H1 (cell line): ENCODE measurements around the gene TBC1D2B. TPM values are rescaled to one million over a fixed set of nuclear protein-coding genes. Genes with fewer than 3 reads are reported as not detected.
"Not testable (repeated sequence)": the region's sequence is repeated elsewhere in the genome, so short reads cannot be mapped to it uniquely, and the experiment has no call there.

Experiments used
- CTCF ChIA-PET: fragments of 300-600 bp; sonication (Branson Sonifier 250); formaldehyde crosslinking; loops from one replicate; lab custom pipeline; 2021; ENCODE audit not compliant: partially characterized antibody; lab: Charles Lee
- POLR2A ChIA-PET: fragments of 300-600 bp; sonication (Branson Sonifier 250); formaldehyde crosslinking; loops from one replicate; lab custom pipeline; 2021; ENCODE audit warnings: inconsistent platforms; ENCODE audit not compliant: partially characterized antibody; lab: Charles Lee
- DNase-seq, 2 experiments: peaks; one replicate each; pipeline versions ENCODE4 v3.0.0 to v3.0.0-alpha.2; 2010 to 2022; ENCODE audit warnings: low spot score in 2 of 2, low read depth in 1 of 2, mixed read lengths in 1 of 2
- FAIRE-seq: peaks from 2 replicates; lab custom pipeline; 2011; peaks lifted over from hg19 to GRCh38; lab: Jason Lieb, UNC
- H2AFZ ChIP-seq: 2 replicates; pipeline ENCODE4 v1.8.1; 2012; ENCODE audit warnings: low read length, inconsistent platforms
- H2AK5ac ChIP-seq: 2 replicates; pipeline ENCODE4 v1.6.1; 2013; ENCODE audit warnings: low read depth, low read length
- H2BK120ac ChIP-seq: replicated peaks from 2 replicates; pipeline ENCODE3; 2013; ENCODE audit warnings: low read depth, low read length, inconsistent platforms
- H2BK12ac ChIP-seq: 2 replicates; pipeline ENCODE4 v1.6.1; 2013; ENCODE audit warnings: low read depth, low read length
- H2BK15ac ChIP-seq: 2 replicates; pipeline ENCODE4 v1.6.1; 2013; ENCODE audit warnings: low read length
- H2BK20ac ChIP-seq: 2 replicates; pipeline ENCODE4 v1.6.1; 2013; ENCODE audit warnings: low read length
- H2BK5ac ChIP-seq: 2 replicates; pipeline ENCODE4 v1.6.1; 2013; ENCODE audit warnings: low read depth, low read length
- H3K14ac ChIP-seq: 2 replicates; pipeline ENCODE4 v1.6.1; 2013; ENCODE audit warnings: inconsistent platforms; ENCODE audit not compliant: insufficient read length
- H3K18ac ChIP-seq: 2 replicates; pipeline ENCODE4 v1.6.1; 2013; ENCODE audit warnings: low read length; ENCODE audit errors: extremely low read depth
- H3K23ac ChIP-seq: 2 replicates; pipeline ENCODE4 v1.6.1; 2013; ENCODE audit warnings: inconsistent platforms; ENCODE audit not compliant: insufficient read length
- H3K23me2 ChIP-seq: 2 replicates; pipeline ENCODE4 v1.6.1; 2013; ENCODE audit warnings: low read depth, low read length
- H3K27ac ChIP-seq: 2 replicates; pipeline ENCODE4 v1.6.1; 2011; ENCODE audit warnings: low read depth, low read length, inconsistent platforms
- H3K27me3 ChIP-seq, 4 experiments: replicated peaks in 1 of 4; 1 replicate in 1 of 4; 2 replicates in 3 of 4; pipeline versions ENCODE4 v1.6.1 to v1.8.1; 2011 to 2013; ENCODE audit warnings: low read length in 3 of 4, mild to moderate bottlenecking in 3 of 4, inconsistent platforms in 2 of 4, mixed read lengths in 2 of 4, moderate library complexity in 1 of 4; ENCODE audit not compliant: control insufficient read depth in 3 of 4, insufficient read depth in 3 of 4; ENCODE audit errors: extremely low read depth in 1 of 4
- H3K36me3 ChIP-seq, 4 experiments: 2 replicates each; pipeline versions ENCODE4 v1.6.1 to v1.8.1; 2011 to 2013; ENCODE audit warnings: mild to moderate bottlenecking in 4 of 4, low read length in 3 of 4, moderate library complexity in 2 of 4, control low read depth in 1 of 4, inconsistent platforms in 1 of 4; ENCODE audit not compliant: insufficient read depth in 4 of 4, control insufficient read depth in 2 of 4
- H3K4ac ChIP-seq: replicated peaks from 2 replicates; pipeline ENCODE3; 2013; ENCODE audit warnings: low read length, low read depth, mixed read lengths, inconsistent platforms; ENCODE audit not compliant: insufficient read length
- H3K4me1 ChIP-seq, 4 experiments: replicated peaks in 1 of 4; 1 replicate in 1 of 4; 2 replicates in 3 of 4; pipeline versions ENCODE4 v1.6.1 to v1.8.1; 2011 to 2013; ENCODE audit warnings: low read length in 3 of 4, inconsistent platforms in 2 of 4, mixed read lengths in 1 of 4; ENCODE audit not compliant: insufficient read depth in 4 of 4, control insufficient read depth in 3 of 4
- H3K4me2 ChIP-seq, 2 experiments: 2 replicates each; pipeline versions ENCODE4 v1.6.1 to v1.8.1; 2011 to 2013; ENCODE audit warnings: low read depth in 2 of 2, low read length in 2 of 2, control low read depth in 1 of 2, inconsistent platforms in 1 of 2, mild to moderate bottlenecking in 1 of 2; ENCODE audit not compliant: insufficient read depth in 1 of 2
- H3K4me3 ChIP-seq, 4 experiments: fragments of 200-600, 300-600 bp in 1 of 4; sonication (generic), shearing (Covaris generic), sonication (Bioruptor Twin) in 1 of 4; 2 replicates each; pipeline versions ENCODE4 v1.5.1 to v1.8.1; 2011 to 2016; ENCODE audit warnings: low read length in 4 of 4, low read depth in 3 of 4, control low read depth in 2 of 4, inconsistent platforms in 2 of 4, mild to moderate bottlenecking in 2 of 4, mixed read lengths in 1 of 4, moderate library complexity in 1 of 4; ENCODE audit not compliant: insufficient read depth in 2 of 4; ENCODE audit errors: extremely low read depth in 1 of 4
- H3K56ac ChIP-seq: replicated peaks from 2 replicates; pipeline ENCODE3; 2013; ENCODE audit warnings: low read depth, mild to moderate bottlenecking, mixed read lengths, low read length, inconsistent platforms; ENCODE audit not compliant: insufficient read length
- H3K79me1 ChIP-seq: 2 replicates; pipeline ENCODE4 v1.6.1; 2013; ENCODE audit warnings: low read depth, low read length, control low read depth
- H3K79me2 ChIP-seq, 2 experiments: 2 replicates each; pipeline versions ENCODE4 v1.6.1 to v1.8.1; 2012 to 2013; ENCODE audit warnings: low read length in 2 of 2, mild to moderate bottlenecking in 2 of 2, inconsistent platforms in 1 of 2; ENCODE audit not compliant: insufficient read depth in 2 of 2, control insufficient read depth in 1 of 2
- H3K9ac ChIP-seq, 4 experiments: replicated peaks in 1 of 4; 1 replicate in 1 of 4; 2 replicates in 3 of 4; pipeline versions ENCODE4 v1.6.1 to v1.8.1; 2011 to 2013; ENCODE audit warnings: low read depth in 3 of 4, low read length in 3 of 4, control low read depth in 2 of 4, mild to moderate bottlenecking in 2 of 4, moderate library complexity in 2 of 4, inconsistent platforms in 1 of 4; ENCODE audit errors: extremely low read depth in 1 of 4
- H3K9me3 ChIP-seq, 2 experiments: 2 replicates each; pipeline versions ENCODE4 v1.6.1 to v1.8.1; 2012 to 2013; ENCODE audit warnings: mild to moderate bottlenecking in 2 of 2, moderate library complexity in 2 of 2, control low read depth in 1 of 2, inconsistent platforms in 1 of 2, low read depth in 1 of 2, low read length in 1 of 2, mixed read lengths in 1 of 2; ENCODE audit not compliant: insufficient read depth in 2 of 2
- H4K20me1 ChIP-seq, 2 experiments: replicated peaks in 1 of 2; 2 replicates each; pipeline versions ENCODE3 to v1.8.1; 2011 to 2013; ENCODE audit warnings: inconsistent platforms in 2 of 2, low read length in 2 of 2, mild to moderate bottlenecking in 1 of 2; ENCODE audit not compliant: insufficient read depth in 2 of 2, control insufficient read depth in 1 of 2
- H4K5ac ChIP-seq: 2 replicates; pipeline ENCODE4 v1.6.1; 2013; ENCODE audit warnings: low read length, low read depth, mixed read lengths, inconsistent platforms; ENCODE audit not compliant: insufficient read length
- H4K8ac ChIP-seq: 2 replicates; pipeline ENCODE4 v1.8.0; 2013; ENCODE audit warnings: mild to moderate bottlenecking, moderate library complexity, low read length, inconsistent platforms; ENCODE audit not compliant: insufficient read depth; ENCODE audit errors: extremely low read depth
- H4K91ac ChIP-seq: replicated peaks from 2 replicates; pipeline ENCODE3; 2013; ENCODE audit warnings: low read length, mixed read lengths, inconsistent platforms; ENCODE audit not compliant: insufficient read length
- RAD21 ChIP-seq, 2 experiments: IDR thresholded peaks in 1 of 2; conservative IDR thresholded peaks in 1 of 2; 2 replicates each; pipeline ENCODE4 v1.6.1; 2011; ENCODE audit warnings: low read depth in 2 of 2, low read length in 2 of 2, improper control_type of control experiment in 1 of 2, inconsistent platforms in 1 of 2, mild to moderate bottlenecking in 1 of 2, moderate library complexity in 1 of 2
- WGBS, 2 experiments: shearing (Covaris generic) in 1 of 2; methylation state at CpG; one replicate each; pipeline versions ENCODE4 v1.1.6 to v1.1.7; 2013 to 2015; ENCODE audit warnings: low lambda C conversion rate in 2 of 2, mixed read lengths in 2 of 2, inconsistent platforms in 1 of 2, low coverage in 1 of 2, missing lambda C conversion rate in 1 of 2; ENCODE audit not compliant: insufficient replicate concordance in 2 of 2, insufficient coverage in 1 of 2, insufficient read length in 1 of 2; ENCODE audit errors: extremely low coverage in 1 of 2, missing lambda C conversion rate in 1 of 2; 5-methylcytosine and 5-hydroxymethylcytosine counted together
- polyA plus RNA-seq, 7 experiments: library from polyadenylated mRNA; depleted of rRNA in 3 of 7; stranded (reverse) in 5 of 7; unstranded in 2 of 7; fragments of >200 nt in 5 of 7; fragments of 200-250 nt in 2 of 7; gene quantifications; 1 replicate in 5 of 7; 2 replicates in 1 of 7; 4 replicates in 1 of 7; pipeline versions ENCODE4 v1.2.1 to v1.2.3, GENCODE V29; 2011 to 2013; ENCODE audit warnings: missing spikeins in 2 of 7, mixed read lengths in 2 of 7
- total RNA-seq: library from RNA; stranded (reverse); fragmentation: NEBNext Ultra II Directional; extraction: Animal tissue kit (Norgen Biotek cat#: 25700); gene quantifications from 2 replicates; pipeline ENCODE4 v1.2.1, GENCODE V29; 2021
- TF ChIP-seq, protein P1 (sequence below), 3 experiments: IDR thresholded peaks; 1 replicate in 2 of 3; 2 replicates in 1 of 3; pipeline versions ENCODE4 v1.5.1 to v1.6.1; 2011; ENCODE audit warnings: low read length in 3 of 3, mild to moderate bottlenecking in 3 of 3, inconsistent platforms in 2 of 3, low read depth in 1 of 3, moderate library complexity in 1 of 3; ENCODE audit not compliant: insufficient read depth in 1 of 3; ENCODE audit errors: control extremely low read depth in 1 of 3

The TBC1D2B gene
- total and polyA plus RNA-seq, 2 of the 8 experiments (the other 6 are each of a cell fraction or from before 2014, with no cell fraction given): 11.9 to 19.5 TPM

DNA sequence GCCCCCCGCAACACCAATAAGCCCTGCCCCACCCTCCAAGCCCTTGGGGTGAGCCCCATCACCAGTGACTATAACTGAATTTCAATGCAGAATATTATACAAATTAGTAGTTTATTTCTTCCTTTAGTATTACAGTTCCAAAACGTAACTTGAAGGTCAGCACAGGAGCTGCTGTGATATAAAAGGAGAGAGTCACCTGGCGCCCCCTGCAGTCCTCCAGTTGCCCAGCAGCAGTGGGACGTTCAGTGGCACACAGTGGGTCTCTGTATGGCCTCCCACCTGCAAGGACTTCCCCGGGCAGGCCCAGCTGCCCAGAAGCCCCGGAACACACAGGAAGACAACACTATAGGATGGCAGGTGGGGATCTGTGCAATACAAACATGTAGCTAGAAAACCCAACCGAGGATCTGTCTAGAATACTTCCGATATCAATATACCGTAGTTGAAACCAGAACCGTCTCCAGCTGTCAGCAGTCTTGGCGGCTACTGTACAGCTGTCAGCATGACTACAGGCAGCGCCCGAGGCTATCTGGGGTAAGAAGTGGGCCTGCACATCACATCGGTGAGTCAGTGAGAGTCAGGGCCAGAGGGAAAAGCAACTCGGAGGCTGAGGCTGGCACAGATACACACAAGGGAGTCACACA, 82.5 kb downstream of the TBC1D2B start:
- H3K18ac ChIP-seq, H2AFZ ChIP-seq, H3K14ac ChIP-seq, H4K91ac ChIP-seq, DNase-seq, H3K27ac ChIP-seq, H3K36me3 ChIP-seq, H2BK5ac ChIP-seq, H2BK120ac ChIP-seq, H3K9ac ChIP-seq, POLR2A ChIA-PET, H3K23me2 ChIP-seq, H4K8ac ChIP-seq, H3K79me1 ChIP-seq, H3K4me2 ChIP-seq, H3K56ac ChIP-seq, H3K4ac ChIP-seq, H4K20me1 ChIP-seq, H3K4me1 ChIP-seq, H3K4me3 ChIP-seq, H2BK15ac ChIP-seq, H2AK5ac ChIP-seq, H3K9me3 ChIP-seq, H4K5ac ChIP-seq, H2BK12ac ChIP-seq, H3K79me2 ChIP-seq, H3K27me3 ChIP-seq, H2BK20ac ChIP-seq, H3K23ac ChIP-seq: not testable (repeated sequence)
- TF ChIP-seq, protein P1, sequence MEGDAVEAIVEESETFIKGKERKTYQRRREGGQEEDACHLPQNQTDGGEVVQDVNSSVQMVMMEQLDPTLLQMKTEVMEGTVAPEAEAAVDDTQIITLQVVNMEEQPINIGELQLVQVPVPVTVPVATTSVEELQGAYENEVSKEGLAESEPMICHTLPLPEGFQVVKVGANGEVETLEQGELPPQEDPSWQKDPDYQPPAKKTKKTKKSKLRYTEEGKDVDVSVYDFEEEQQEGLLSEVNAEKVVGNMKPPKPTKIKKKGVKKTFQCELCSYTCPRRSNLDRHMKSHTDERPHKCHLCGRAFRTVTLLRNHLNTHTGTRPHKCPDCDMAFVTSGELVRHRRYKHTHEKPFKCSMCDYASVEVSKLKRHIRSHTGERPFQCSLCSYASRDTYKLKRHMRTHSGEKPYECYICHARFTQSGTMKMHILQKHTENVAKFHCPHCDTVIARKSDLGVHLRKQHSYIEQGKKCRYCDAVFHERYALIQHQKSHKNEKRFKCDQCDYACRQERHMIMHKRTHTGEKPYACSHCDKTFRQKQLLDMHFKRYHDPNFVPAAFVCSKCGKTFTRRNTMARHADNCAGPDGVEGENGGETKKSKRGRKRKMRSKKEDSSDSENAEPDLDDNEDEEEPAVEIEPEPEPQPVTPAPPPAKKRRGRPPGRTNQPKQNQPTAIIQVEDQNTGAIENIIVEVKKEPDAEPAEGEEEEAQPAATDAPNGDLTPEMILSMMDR (IDR thresholded peaks at IDR 0.05; ENCODE audit: control extremely low read depth in 1 of 3, insufficient read depth in 1 of 3, low read depth in 1 of 3, low read length in 3 of 3): peak; percentile 41 to 53 (median 45)
- TF ChIP-seq RAD21 (IDR thresholded peaks at IDR 0.05 in 1 of 2, conservative IDR thresholded peaks at IDR 0.05 in 1 of 2; ENCODE audit: low read depth in 2 of 2, low read length in 2 of 2): peak; percentile 40 to 49
- 85% methylated on average over 10 of the region's 15 CpGs; no CpG with 5 or more reads in 1 of the 2 experiments for WGBS, 2 experiments
- CTCF ChIA-PET: interaction anchor here (0.6 to 10.1 kb wide), 8 partner anchors 11 to 112 kb away, joined by 3 to 226 read pairs (median 8); no protein-coding TSS in a partner anchor
- peak; percentile 84 for FAIRE-seq
